BE2C (cell line): ENCODE data around the gene CCDC138.

Experiments
- DNase-seq: peaks from one replicate; pipeline ENCODE4 v3.0.0-alpha.2; 2020
- H3K27me3 ChIP-seq: fragments of 250-450 bp; sonication (Bioruptor Pico); 2 replicates; pipeline ENCODE4 v1.5.1; 2020; ENCODE audit warnings: mild to moderate bottlenecking
- H3K36me3 ChIP-seq: fragments of 250-450 bp; sonication (Bioruptor Pico); 2 replicates; pipeline ENCODE4 v1.5.1; 2020; ENCODE audit warnings: mild to moderate bottlenecking
- H3K4me1 ChIP-seq: fragments of 250-450 bp; sonication (Bioruptor Pico); 2 replicates; pipeline ENCODE4 v1.5.1; 2020
- H3K4me3 ChIP-seq: 2 replicates; pipeline ENCODE4 v1.5.1; 2011; ENCODE audit warnings: low read depth, low read length
- H3K9me3 ChIP-seq: fragments of 250-450 bp; sonication (Bioruptor Pico); 2 replicates; pipeline ENCODE4 v1.5.1; 2020
- CTCF ChIP-seq: IDR thresholded peaks from 2 replicates; pipeline ENCODE4 v1.5.1; 2012; ENCODE audit warnings: mild to moderate bottlenecking, low read depth, low read length

The CCDC138 gene

GRCh38 chr2:108919571-108920373 lies 133.2 kb downstream of the CCDC138 start:
- no peaks in the 10 kb centered on the region for H3K27me3 ChIP-seq
- no peak overlapping the region for H3K4me3 ChIP-seq
- DNase-seq: no peak
- H3K9me3 ChIP-seq: no peaks in the 10 kb centered on the region
- H3K36me3 ChIP-seq: no peaks in the 10 kb centered on the region
- no peaks in the 10 kb centered on the region for H3K4me1 ChIP-seq
- no peak for TF ChIP-seq CTCF

GRCh38 chr2:108920686-108921085 lies 134.1 kb downstream of the CCDC138 start:
- TF ChIP-seq CTCF: no peak
- H3K4me1 ChIP-seq: no peaks in the 10 kb centered on the region
- no peak overlapping the region for H3K4me3 ChIP-seq
- DNase-seq: no peak
- no peaks in the 10 kb centered on the region for H3K36me3 ChIP-seq
- no peaks in the 10 kb centered on the region for H3K27me3 ChIP-seq
- no peaks in the 10 kb centered on the region for H3K9me3 ChIP-seq

- no peaks in the 10 kb centered on the region for H3K4me1 ChIP-seq
- no peaks in the 10 kb centered on the region for H3K36me3 ChIP-seq
- no peak overlapping the region for H3K4me3 ChIP-seq
- no peaks in the 10 kb centered on the region for H3K9me3 ChIP-seq
- no peaks in the 10 kb centered on the region for H3K27me3 ChIP-seq
- no peak for TF ChIP-seq CTCF
- DNase-seq: no peak
Measured at GRCh38 chr2:108921096-108922030, 134.8 kb downstream of the CCDC138 start.

GRCh38 chr2:108922141-108922915 lies 135.8 kb downstream of the CCDC138 start:
- DNase-seq: no peak
- H3K36me3 ChIP-seq: no peaks in the 10 kb centered on the region
- H3K27me3 ChIP-seq: no peaks in the 10 kb centered on the region
- no peaks in the 10 kb centered on the region for H3K4me1 ChIP-seq
- H3K4me3 ChIP-seq: no peak overlapping the region
- TF ChIP-seq CTCF: no peak
- H3K9me3 ChIP-seq: no peaks in the 10 kb centered on the region

- H3K4me3 ChIP-seq: no peak overlapping the region
- H3K4me1 ChIP-seq: no peaks in the 10 kb centered on the region
Measured at GRCh38 chr2:108923019-108923700, 136.6 kb downstream of the CCDC138 start.

More at GRCh38 chr2:108923019-108923700, 136.6 kb downstream of the CCDC138 start:
- H3K27me3 ChIP-seq: no peaks in the 10 kb centered on the region
- no peaks in the 10 kb centered on the region for H3K36me3 ChIP-seq
- H3K9me3 ChIP-seq: no peaks in the 10 kb centered on the region
- DNase-seq: no peak
- no peak for TF ChIP-seq CTCF
